Esophagus squamous epithelium (tissue), 4 donors: ENCODE measurements around the gene FSTL4.

Experiments used
- POLR2A ChIP-seq, 4 donors: fragments of 450-650 bp; IDR thresholded peaks; one replicate each; pipeline ENCODE4 v1.6.1; 2017; ENCODE audit warnings: antibody characterized with exemption in 4 of 4, mild to moderate bottlenecking in 4 of 4, moderate library complexity in 3 of 4
- TF ChIP-seq, protein P1 (sequence below), 6 experiments: fragments of 450-650 bp in 4 of 6; fragments of 200-600 bp in 2 of 6; sonication (generic) in 2 of 6; IDR thresholded peaks; one replicate each; pipeline ENCODE4 v1.5.1; 2016 to 2019; ENCODE audit warnings: antibody characterized with exemption in 6 of 6, mild to moderate bottlenecking in 4 of 6, moderate library complexity in 4 of 6

DNA sequence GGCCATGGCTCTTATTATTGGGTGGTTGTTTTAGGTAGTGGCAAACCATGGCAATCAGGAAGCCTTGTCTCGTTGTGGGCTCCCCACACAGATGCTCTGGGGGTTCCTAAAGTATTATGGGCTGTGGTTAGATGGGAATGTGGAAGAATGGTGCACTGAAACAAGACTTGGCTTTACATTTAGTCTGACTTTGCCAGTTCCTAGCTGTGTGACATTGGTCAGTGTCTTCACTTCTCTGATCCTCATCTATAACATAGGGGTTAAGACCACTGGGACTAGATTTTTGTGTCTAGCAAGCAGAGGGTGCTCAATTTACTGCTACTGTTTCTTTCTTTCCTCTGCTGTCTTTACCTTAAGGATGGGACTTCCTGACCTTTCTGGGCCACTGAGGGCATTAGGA, 411.0 kb downstream of the FSTL4 start:
- TF ChIP-seq, protein P1, sequence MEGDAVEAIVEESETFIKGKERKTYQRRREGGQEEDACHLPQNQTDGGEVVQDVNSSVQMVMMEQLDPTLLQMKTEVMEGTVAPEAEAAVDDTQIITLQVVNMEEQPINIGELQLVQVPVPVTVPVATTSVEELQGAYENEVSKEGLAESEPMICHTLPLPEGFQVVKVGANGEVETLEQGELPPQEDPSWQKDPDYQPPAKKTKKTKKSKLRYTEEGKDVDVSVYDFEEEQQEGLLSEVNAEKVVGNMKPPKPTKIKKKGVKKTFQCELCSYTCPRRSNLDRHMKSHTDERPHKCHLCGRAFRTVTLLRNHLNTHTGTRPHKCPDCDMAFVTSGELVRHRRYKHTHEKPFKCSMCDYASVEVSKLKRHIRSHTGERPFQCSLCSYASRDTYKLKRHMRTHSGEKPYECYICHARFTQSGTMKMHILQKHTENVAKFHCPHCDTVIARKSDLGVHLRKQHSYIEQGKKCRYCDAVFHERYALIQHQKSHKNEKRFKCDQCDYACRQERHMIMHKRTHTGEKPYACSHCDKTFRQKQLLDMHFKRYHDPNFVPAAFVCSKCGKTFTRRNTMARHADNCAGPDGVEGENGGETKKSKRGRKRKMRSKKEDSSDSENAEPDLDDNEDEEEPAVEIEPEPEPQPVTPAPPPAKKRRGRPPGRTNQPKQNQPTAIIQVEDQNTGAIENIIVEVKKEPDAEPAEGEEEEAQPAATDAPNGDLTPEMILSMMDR (IDR thresholded peaks at IDR 0.05), result no peak
- TF ChIP-seq POLR2A (IDR thresholded peaks at IDR 0.05), result no peak
